ENCODE measurements around the gene PTPRG. TPM values are rescaled to one million over a fixed set of nuclear protein-coding genes. Genes with fewer than 3 reads are reported as not detected.
A peak's percentile ranks its signal among the peaks of the same experiment; 100 is the strongest.

The PTPRG gene
- total RNA-seq, 4 donors from 2014 or later = 8.4 to 37.3 (median 14.9) TPM

- WGBS, 2 donors = 94% methylated on average over 1 of the region's 1 CpG
- intact Hi-C loops (cut with DNase I; ENCODE audit: low total_unique reads) = no loop called here
- no peak overlapping the region for H3K4me3 ChIP-seq (ENCODE audit: low read depth, poor library complexity, severe bottlenecking)
- DNase-seq (ENCODE audit: low spot score in 2 of 2) = no peak
- TF ChIP-seq POLR2A (IDR thresholded peaks at IDR 0.05) = no peak
- TF ChIP-seq CTCF (IDR thresholded peaks at IDR 0.05) = no peak
Measured at GRCh38 chr3:61646360-61646759, 85.0 kb downstream of the PTPRG start.

GRCh38 chr3:61646851-61647525 lies 85.6 kb downstream of the PTPRG start:
- H3K4me3 ChIP-seq (ENCODE audit: low read depth, poor library complexity, severe bottlenecking) = no peak overlapping the region
- intact Hi-C loops (cut with DNase I; ENCODE audit: low total_unique reads) = no loop called here
- TF ChIP-seq CTCF (IDR thresholded peaks at IDR 0.05) (no peak), POLR2A (IDR thresholded peaks at IDR 0.05) (no peak)
- 67 to 70% methylated on average over 7 of the region's 7 CpGs for WGBS, 2 donors
- no peak for DNase-seq (ENCODE audit: low spot score in 2 of 2)

- no peak for DNase-seq (ENCODE audit: low spot score in 2 of 2)
- WGBS, 2 donors = 62 to 73% methylated on average over 2 of the region's 2 CpGs
- intact Hi-C loops (cut with DNase I; ENCODE audit: low total_unique reads) = no loop called here
- TF ChIP-seq CTCF (IDR thresholded peaks at IDR 0.05) (no peak), POLR2A (IDR thresholded peaks at IDR 0.05) (no peak)
- no peak overlapping the region for H3K4me3 ChIP-seq (ENCODE audit: low read depth, poor library complexity, severe bottlenecking)
Measured at GRCh38 chr3:61648481-61648880, 87.1 kb downstream of the PTPRG start.

- intact Hi-C loops (cut with DNase I; ENCODE audit: low total_unique reads) = no loop called here
- no peak for DNase-seq (ENCODE audit: low spot score in 2 of 2)
- TF ChIP-seq POLR2A (IDR thresholded peaks at IDR 0.05) = no peak
- no peak for TF ChIP-seq CTCF (IDR thresholded peaks at IDR 0.05)
- 57 to 64% methylated on average over 5 of the region's 5 CpGs for WGBS, 2 donors
- no peak overlapping the region for H3K4me3 ChIP-seq (ENCODE audit: low read depth, poor library complexity, severe bottlenecking)
Measured at GRCh38 chr3:61649381-61650170, 88.2 kb downstream of the PTPRG start.

GRCh38 chr3:61650276-61650675 lies 88.9 kb downstream of the PTPRG start:
- no peak overlapping the region for H3K4me3 ChIP-seq (ENCODE audit: low read depth, poor library complexity, severe bottlenecking)
- intact Hi-C loops (cut with DNase I; ENCODE audit: low total_unique reads) = no loop called here
- 14 to 49% methylated on average over 7 of the region's 7 CpGs for WGBS, 2 donors
- TF ChIP-seq CTCF (IDR thresholded peaks at IDR 0.05) (no peak), POLR2A (IDR thresholded peaks at IDR 0.05) (no peak)
- peak; percentile 59 to 88 for DNase-seq (ENCODE audit: low spot score in 2 of 2)
